DOHH2 (cell line): ENCODE measurements around the gene TFR2.

Source experiments
- H3F3A ChIP-seq: fragments of 200-600 bp; sonication (generic), shearing (Covaris generic); 2 replicates; pipeline ENCODE4 v1.6.0; 2016; ENCODE audit warnings: antibody characterized with exemption, mild to moderate bottlenecking; ENCODE audit not compliant: control insufficient read depth, insufficient read depth
- H3K27ac ChIP-seq: fragments of 200-600 bp; sonication (generic); 2 replicates; pipeline ENCODE4 v1.5.1; 2014; ENCODE audit warnings: low read depth, mild to moderate bottlenecking, low read length, moderate library complexity
- H3K27me3 ChIP-seq: fragments of 200-600 bp; sonication (generic); 2 replicates; pipeline ENCODE4 v1.6.1; 2014; ENCODE audit warnings: mild to moderate bottlenecking, low read length, mixed read lengths; ENCODE audit not compliant: control insufficient read depth
- H3K36me3 ChIP-seq: fragments of 200-600 bp; sonication (generic); 2 replicates; pipeline ENCODE4 v1.6.1; 2014; ENCODE audit warnings: mild to moderate bottlenecking, low read length, moderate library complexity, mixed read lengths; ENCODE audit not compliant: control insufficient read depth
- H3K4me1 ChIP-seq: fragments of 200-600 bp; sonication (generic); 2 replicates; pipeline ENCODE4 v1.6.1; 2014; ENCODE audit warnings: mild to moderate bottlenecking, low read length, mixed read lengths; ENCODE audit not compliant: control insufficient read depth
- H3K4me2 ChIP-seq: fragments of 200-600 bp; sonication (generic); 2 replicates; pipeline ENCODE4 v1.6.0; 2014; ENCODE audit warnings: mild to moderate bottlenecking, low read length, moderate library complexity
- H3K4me3 ChIP-seq: fragments of 200-600 bp; sonication (generic); 2 replicates; pipeline ENCODE4 v1.5.1; 2014; ENCODE audit warnings: mild to moderate bottlenecking, low read length, mixed read lengths
- H3K79me2 ChIP-seq: fragments of 200-600 bp; sonication (generic); 2 replicates; pipeline ENCODE4 v1.6.1; 2014; ENCODE audit warnings: mild to moderate bottlenecking, low read length, mixed read lengths; ENCODE audit not compliant: control insufficient read depth
- H3K9me2 ChIP-seq: fragments of 200-600 bp; sonication (generic); replicated peaks from 2 replicates; pipeline ENCODE4 v1.6.1; 2014; ENCODE audit warnings: mild to moderate bottlenecking, low read length, mixed read lengths; ENCODE audit not compliant: control insufficient read depth
- H3K9me3 ChIP-seq: fragments of 200-600 bp; sonication (generic); 2 replicates; pipeline ENCODE4 v1.6.1; 2014; ENCODE audit warnings: antibody characterized with exemption, low read length, mixed read lengths; ENCODE audit not compliant: control insufficient read depth, insufficient read depth
- H4K20me1 ChIP-seq: fragments of 200-600 bp; sonication (generic); 2 replicates; pipeline ENCODE4 v1.6.0; 2014; ENCODE audit warnings: low read depth, mild to moderate bottlenecking, antibody characterized with exemption, low read length, moderate library complexity; ENCODE audit not compliant: control insufficient read depth, insufficient read depth
- CTCF ChIP-seq: fragments of 200-600 bp; sonication (generic); IDR thresholded peaks from one replicate; pipeline ENCODE4 v1.5.1; 2014; ENCODE audit warnings: antibody characterized with exemption, mild to moderate bottlenecking, low read depth, low read length; ENCODE audit not compliant: poor library complexity, severe bottlenecking
- EZH2phosphoT487 ChIP-seq: fragments of 200-600 bp; sonication (generic); IDR thresholded peaks from 2 replicates; pipeline ENCODE4 v1.6.1; 2017; ENCODE audit warnings: borderline replicate concordance, mild to moderate bottlenecking, antibody characterized with exemption, low read length, moderate library complexity, mixed read lengths

Gene TFR2

GRCh38 chr7:100686201-100686821 lies 45.0 kb upstream of the TFR2 start:
- Histone ChIP-seq H3K4me1 (peaks cover 14% of the 10 kb centered on the region), H3K4me2 (no peak overlapping the region), H3K9me3 (no peaks in the 10 kb centered on the region), H3K27ac (no peak overlapping the region), H3K9me2 (no peaks in the 10 kb centered on the region), H3K27me3 (no peaks in the 10 kb centered on the region), H3K36me3 (peaks cover 97% of the 10 kb centered on the region), H3K79me2 (peaks cover 38% of the 10 kb centered on the region), H3K4me3 (no peak overlapping the region), H3F3A (peaks cover 4% of the 10 kb centered on the region), H4K20me1 (peaks cover 30% of the 10 kb centered on the region)
- no peak for TF ChIP-seq EZH2phosphoT487
- no peak for TF ChIP-seq CTCF

GRCh38 chr7:100685631-100686145 lies 44.3 kb upstream of the TFR2 start:
- Histone ChIP-seq H4K20me1 (peaks cover 25% of the 10 kb centered on the region), H3K27ac (no peak overlapping the region), H3K79me2 (peaks cover 32% of the 10 kb centered on the region), H3F3A (peaks cover 9% of the 10 kb centered on the region), H3K36me3 (peaks cover 95% of the 10 kb centered on the region), H3K4me2 (no peak overlapping the region), H3K9me3 (no peaks in the 10 kb centered on the region), H3K4me3 (no peak overlapping the region), H3K4me1 (peaks cover 8% of the 10 kb centered on the region), H3K9me2 (no peaks in the 10 kb centered on the region), H3K27me3 (no peaks in the 10 kb centered on the region)
- TF ChIP-seq CTCF = no peak
- TF ChIP-seq EZH2phosphoT487 = no peak

GRCh38 chr7:100685049-100685605 lies 43.8 kb upstream of the TFR2 start:
- no peak for TF ChIP-seq EZH2phosphoT487
- TF ChIP-seq CTCF = no peak
- no peak overlapping the region for H3K4me3 ChIP-seq
- H3K36me3 ChIP-seq = peaks cover 98% of the 10 kb centered on the region
- H3K9me2 ChIP-seq = no peaks in the 10 kb centered on the region
- no peak overlapping the region for H3K27ac ChIP-seq
- H3K9me3 ChIP-seq = no peaks in the 10 kb centered on the region
- H3K4me2 ChIP-seq = no peak overlapping the region
- H4K20me1 ChIP-seq = peaks cover 22% of the 10 kb centered on the region
- H3K4me1 ChIP-seq = peaks cover 6% of the 10 kb centered on the region; the same call in 1 of the 2 replicates
- H3K79me2 ChIP-seq = peaks cover 26% of the 10 kb centered on the region
- peaks cover 11% of the 10 kb centered on the region for H3F3A ChIP-seq
- H3K27me3 ChIP-seq = no peaks in the 10 kb centered on the region
